HepG2 (cell line): ENCODE measurements around the gene FGF14.

Experiments
- HMG20A ChIP-seq: IDR thresholded peaks from 2 replicates; pipeline ENCODE4 v1.6.1; 2016; ENCODE audit warnings: borderline replicate concordance
- KDM5A ChIP-seq: fragments of 200-600 bp; sonication (generic); IDR thresholded peaks from 2 replicates; pipeline ENCODE4 v1.7.0; 2018; ENCODE audit warnings: antibody characterized with exemption, mild to moderate bottlenecking, low read length, borderline replicate concordance
- MYC ChIP-seq: sonication (generic); formaldehyde crosslinking; IDR thresholded peaks from 2 replicates; pipeline ENCODE4 v1.9.0; 2021; ENCODE audit warnings: missing genetic modification reagents, borderline replicate concordance
- POLR2A ChIP-seq, 2 experiments: IDR thresholded peaks; 2 replicates each; pipeline ENCODE4 v1.6.1; 2011; ENCODE audit warnings: low read depth in 2 of 2, low read length in 2 of 2, mild to moderate bottlenecking in 1 of 2, moderate library complexity in 1 of 2; ENCODE audit not compliant: insufficient read depth in 1 of 2
- SETDB1 ChIP-seq: sonication (generic); formaldehyde crosslinking; IDR thresholded peaks from 2 replicates; pipeline ENCODE4 v1.5.1; 2020; ENCODE audit warnings: missing genetic modification reagents, mild to moderate bottlenecking, borderline replicate concordance
- ZFP36 ChIP-seq: fragments of 150-350 bp; IDR thresholded peaks from 2 replicates; pipeline ENCODE4 v1.6.1; 2018; ENCODE audit warnings: borderline replicate concordance, low read length, low read depth; ENCODE audit not compliant: partially characterized antibody
- ZNF180 ChIP-seq: sonication (generic); formaldehyde crosslinking; IDR thresholded peaks from 2 replicates; pipeline ENCODE4 v1.4.0; 2020; ENCODE audit warnings: low read depth, missing genetic modification reagents, borderline replicate concordance

DNA sequence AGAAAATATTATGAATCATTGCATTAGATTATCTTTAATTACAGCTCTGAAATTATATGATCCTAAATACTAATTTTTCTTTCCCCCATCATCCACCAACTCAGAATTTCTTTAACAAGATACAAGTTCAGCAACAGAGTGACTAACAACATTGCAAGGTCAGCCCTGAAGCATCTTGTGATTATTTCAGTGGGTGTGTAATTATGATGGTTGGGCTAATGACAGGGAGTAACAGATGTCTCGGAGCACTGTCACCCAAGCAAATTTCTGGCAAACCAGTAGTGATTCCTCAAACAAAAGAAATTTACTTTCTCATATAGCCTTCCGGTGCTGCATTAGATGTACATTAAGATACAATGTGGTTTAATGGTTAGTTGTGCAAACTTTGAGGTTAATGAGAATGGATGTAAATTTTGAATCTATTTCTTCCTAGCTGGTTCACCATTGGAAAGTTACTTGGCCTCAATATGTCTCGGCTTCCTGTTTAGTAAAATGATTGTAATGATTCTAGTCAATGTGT is 710.4 kb downstream of the FGF14 start:
- TF ChIP-seq ZFP36, result no peak
- TF ChIP-seq SETDB1 (CRISPR knock-in tag), result no peak
- TF ChIP-seq POLR2A (IDR thresholded peaks at IDR 0.05; ENCODE audit: insufficient read depth in 1 of 2, low read depth in 2 of 2, low read length in 2 of 2), result no peak
- TF ChIP-seq MYC (CRISPR knock-in tag), result no peak
- TF ChIP-seq ZNF180, result no peak
- no peak for TF ChIP-seq HMG20A (CRISPR knock-in tag)
- TF ChIP-seq KDM5A, result no peak
